CD4-positive, alpha-beta T cell treated with Interleukin-6 for 4 hours (primary cell): ENCODE measurements around the gene PIK3R1.

Source experiments
- DNase-seq: peaks from one replicate; pipeline ENCODE4 v3.0.0-alpha.2; 2020; ENCODE audit warnings: mixed read lengths

Gene PIK3R1

GRCh38 chr5:68332556-68332955 lies 117.0 kb downstream of the PIK3R1 start:
- no peak for DNase-seq

- no peak for DNase-seq
Observed at GRCh38 chr5:68333649-68334552, 118.3 kb downstream of the PIK3R1 start.

DNA sequence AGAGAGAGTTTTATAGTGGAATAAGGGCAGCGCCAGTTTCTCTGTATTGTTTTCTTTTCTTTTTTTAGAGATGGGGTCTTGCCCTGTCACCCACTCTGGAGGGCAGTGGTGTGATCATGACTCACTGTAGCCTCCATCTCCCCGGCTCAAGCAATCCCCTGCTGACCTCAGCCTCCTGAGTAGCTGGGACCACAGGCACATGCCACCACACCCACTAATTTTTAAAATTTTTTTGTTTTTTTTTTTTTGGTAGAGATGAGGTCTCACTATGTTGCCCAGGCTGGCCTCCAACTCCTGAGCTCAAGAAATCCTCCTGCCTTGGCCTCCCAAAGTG lies 119.0 kb downstream of the PIK3R1 start:
- DNase-seq = no peak

GRCh38 chr5:68335075-68335474 lies 119.5 kb downstream of the PIK3R1 start:
- DNase-seq = no peak

GRCh38 chr5:68336200-68336599 lies 120.6 kb downstream of the PIK3R1 start:
- no peak for DNase-seq

GRCh38 chr5:68337235-68337634 lies 121.7 kb downstream of the PIK3R1 start:
- DNase-seq = no peak

GRCh38 chr5:68339921-68340321 lies 124.4 kb downstream of the PIK3R1 start:
- DNase-seq = no peak

GRCh38 chr5:68341006-68341405 lies 125.5 kb downstream of the PIK3R1 start:
- no peak for DNase-seq

DNA sequence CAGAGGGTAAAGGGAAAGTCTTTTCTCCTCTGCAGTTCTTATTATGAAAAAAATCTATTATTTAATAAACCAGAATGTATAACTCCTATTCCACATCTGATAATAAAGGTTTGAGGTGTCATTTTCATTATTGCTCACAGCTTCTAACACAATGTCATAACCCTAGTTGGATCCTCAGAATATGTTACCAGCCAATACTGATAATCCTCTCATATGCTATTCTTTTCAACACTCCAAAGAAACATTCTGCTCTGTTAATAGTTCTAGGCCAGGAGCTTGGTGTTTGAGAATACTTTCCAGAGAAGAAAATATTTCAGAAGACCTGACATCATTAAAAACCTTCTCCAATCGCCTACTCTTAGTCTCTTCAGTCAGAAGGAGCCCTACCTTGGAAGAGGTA lies 127.1 kb downstream of the PIK3R1 start:
- no peak for DNase-seq

- DNase-seq = peak; percentile 9
Observed at GRCh38 chr5:68343421-68343826, 127.9 kb downstream of the PIK3R1 start.

DNA sequence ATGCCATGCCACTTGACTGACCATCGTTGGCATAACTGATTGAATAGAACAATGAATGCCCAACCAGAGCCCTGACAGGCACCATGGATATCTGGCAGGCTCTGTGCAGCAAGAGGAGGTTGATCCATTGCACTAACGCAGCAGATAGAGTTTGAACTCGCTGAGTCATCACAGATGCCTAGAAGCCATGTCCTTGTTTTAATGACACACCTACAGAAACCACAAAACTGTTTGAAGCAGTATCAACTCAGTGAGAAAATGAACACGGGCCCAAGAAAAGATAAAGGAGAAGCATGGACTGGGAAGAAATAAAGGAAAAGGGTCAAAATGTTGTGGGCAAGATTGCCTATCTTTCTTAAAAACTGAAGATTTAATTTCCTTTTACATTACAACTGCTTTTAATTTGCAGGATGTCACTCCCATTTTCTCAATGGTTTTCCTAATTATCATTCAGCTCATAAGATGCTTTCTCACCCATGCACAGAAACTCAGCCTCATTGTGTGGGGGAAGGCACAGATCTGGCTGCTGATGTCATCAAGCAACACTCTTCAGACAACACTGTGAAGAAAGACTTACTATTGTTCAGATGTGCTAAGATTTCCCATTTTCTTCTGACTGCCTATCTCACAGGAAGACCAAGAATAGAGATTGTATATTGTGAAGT lies 129.0 kb downstream of the PIK3R1 start:
- DNase-seq = peak; percentile 27

DNA sequence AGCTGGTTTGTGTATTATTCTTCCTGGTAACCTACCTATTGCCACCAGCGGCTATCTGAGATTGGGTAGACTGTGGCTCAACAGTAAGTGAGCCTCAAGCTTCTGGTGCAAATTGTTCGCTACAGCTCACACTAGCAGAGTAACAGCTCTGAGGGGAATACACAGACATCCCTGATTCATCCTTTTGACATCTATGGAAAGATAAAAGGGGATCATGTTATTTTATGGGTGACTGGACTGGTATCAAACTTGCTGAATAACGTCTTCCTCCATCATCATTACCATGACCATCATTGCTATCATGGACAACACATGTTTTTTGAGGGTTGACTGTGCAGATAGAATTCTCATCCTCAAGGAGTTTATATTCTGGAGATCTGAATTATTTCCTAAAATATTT lies 129.6 kb downstream of the PIK3R1 start:
- DNase-seq = no peak

DNA sequence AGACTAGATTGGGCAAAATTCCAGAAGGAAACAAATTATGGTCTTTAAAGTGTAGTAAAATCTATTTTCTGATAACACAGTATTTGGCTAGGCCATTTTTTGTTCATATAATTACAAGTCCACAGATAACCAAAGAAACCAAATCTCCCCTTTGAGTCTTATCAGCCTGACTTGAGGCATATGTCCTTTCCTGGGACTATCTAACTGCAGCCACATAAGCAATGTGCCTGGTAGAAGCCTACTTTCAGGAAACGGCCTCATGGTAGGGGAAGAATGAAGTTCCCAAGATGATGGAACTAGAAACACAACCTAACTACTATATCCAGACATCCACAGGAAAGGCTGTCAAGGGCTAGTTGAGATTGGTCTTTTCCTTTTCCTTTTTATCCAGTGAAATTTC lies 130.0 kb downstream of the PIK3R1 start:
- DNase-seq = no peak

DNA sequence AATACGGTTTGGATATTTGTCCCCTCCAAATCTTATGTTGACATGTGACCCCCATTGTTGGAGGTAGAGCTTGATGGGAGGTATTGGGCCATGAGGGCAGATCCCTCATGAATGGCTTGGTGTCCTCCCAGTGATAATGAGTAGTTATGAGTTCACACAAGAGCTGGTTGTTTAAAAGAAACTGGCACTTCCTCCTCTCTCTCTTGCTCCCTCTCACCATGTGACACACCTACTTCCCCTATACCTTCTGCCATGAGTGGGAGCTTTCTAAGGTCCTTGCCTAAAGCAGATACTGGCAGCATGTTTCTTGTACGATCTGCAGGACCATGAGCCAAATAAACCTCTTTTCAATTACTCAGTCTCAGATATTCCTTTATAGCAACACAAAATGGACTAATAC lies 132.0 kb downstream of the PIK3R1 start:
- no peak for DNase-seq

GRCh38 chr5:68348447-68349222 lies 133.1 kb downstream of the PIK3R1 start:
- no peak for DNase-seq

- no peak for DNase-seq
Observed at GRCh38 chr5:68350176-68350575, 134.6 kb downstream of the PIK3R1 start.
